GM23338 (cell line): ENCODE results near the gene CDH7. TPM values are rescaled to one million over a fixed set of nuclear protein-coding genes. Genes with fewer than 3 reads are reported as not detected.

ENCODE experiments used
- ATAC-seq: fragments of 200-7000 bp; cut with Tn5 transposase; 3 replicates; pipeline ENCODE4 v1.9.1; 2020
- DNase-seq: peaks from one replicate; pipeline ENCODE4 v3.0.0-alpha.2; 2015; ENCODE audit warnings: low spot score
- H2AFZ ChIP-seq: fragments of 200-600 bp; sonication (generic); 2 replicates; pipeline ENCODE4 v1.8.0; 2016; ENCODE audit warnings: antibody characterized with exemption, mild to moderate bottlenecking, moderate library complexity
- H3F3A ChIP-seq: fragments of 200-600 bp; sonication (generic); replicated peaks from 2 replicates; pipeline ENCODE4 v1.8.0; 2017; ENCODE audit warnings: antibody characterized with exemption, mixed run types, low read depth
- H3K27ac ChIP-seq: fragments of 200-600 bp; sonication (generic); 2 replicates; pipeline ENCODE4 v1.6.1; 2016; ENCODE audit warnings: low read depth
- H3K27me3 ChIP-seq: fragments of 200-600 bp; sonication (generic); 2 replicates; pipeline ENCODE4 v1.8.0; 2016; ENCODE audit warnings: mild to moderate bottlenecking, mixed run types, moderate library complexity; ENCODE audit not compliant: insufficient read depth
- H3K36me3 ChIP-seq: fragments of 200-600 bp; sonication (generic); 2 replicates; pipeline ENCODE4 v1.8.0; 2016; ENCODE audit warnings: mild to moderate bottlenecking; ENCODE audit not compliant: insufficient read depth
- H3K4me1 ChIP-seq: fragments of 200-600 bp; sonication (generic); 2 replicates; pipeline ENCODE4 v1.8.0; 2016; ENCODE audit warnings: mild to moderate bottlenecking, moderate library complexity; ENCODE audit not compliant: insufficient read depth
- H3K4me2 ChIP-seq: fragments of 200-600 bp; sonication (generic); 2 replicates; pipeline ENCODE4 v1.7.1; 2017; ENCODE audit warnings: mixed run types
- H3K4me3 ChIP-seq: fragments of 200-600 bp; sonication (generic); 2 replicates; pipeline ENCODE4 v1.6.1; 2016; ENCODE audit warnings: mixed run types
- H3K79me2 ChIP-seq: fragments of 200-600 bp; sonication (generic); replicated peaks from 2 replicates; pipeline ENCODE4 v1.8.0; 2017; ENCODE audit warnings: mild to moderate bottlenecking; ENCODE audit not compliant: insufficient read depth
- H3K9me2 ChIP-seq: fragments of 200-600 bp; sonication (generic); 2 replicates; pipeline ENCODE4 v1.8.0; 2017; ENCODE audit not compliant: insufficient read depth
- H4K20me1 ChIP-seq: fragments of 200-600 bp; sonication (generic); replicated peaks from 2 replicates; pipeline ENCODE4 v1.8.0; 2017; ENCODE audit warnings: mild to moderate bottlenecking; ENCODE audit not compliant: insufficient read depth
- H3K27ac Mint-ChIP-seq: 2 replicates; pipeline ENCODE4 v1.8.0; 2020; ENCODE audit warnings: inconsistent platforms, mild to moderate bottlenecking, moderate library complexity, mixed read lengths
- H3K27me3 Mint-ChIP-seq: 3 replicates; pipeline ENCODE4 v1.8.0; 2022; ENCODE audit warnings: low read depth, mild to moderate bottlenecking, moderate library complexity, mixed read lengths, inconsistent platforms; ENCODE audit not compliant: insufficient read depth, poor library complexity
- H3K36me3 Mint-ChIP-seq: 3 replicates; pipeline ENCODE4 v1.8.0; 2021; ENCODE audit warnings: low read depth, mild to moderate bottlenecking, inconsistent platforms, moderate library complexity, mixed read lengths
- H3K4me1 Mint-ChIP-seq: 3 replicates; pipeline ENCODE4 v1.8.0; 2020; ENCODE audit warnings: mild to moderate bottlenecking, inconsistent platforms, mixed read lengths
- H3K4me3 Mint-ChIP-seq: 3 replicates; pipeline ENCODE4 v1.8.0; 2021; ENCODE audit warnings: moderate library complexity, mild to moderate bottlenecking, inconsistent platforms, mixed read lengths
- H3K9me3 Mint-ChIP-seq: 3 replicates; pipeline ENCODE4 v1.8.0; 2020; ENCODE audit warnings: moderate library complexity, mild to moderate bottlenecking, inconsistent platforms, mixed read lengths
- CTCF ChIP-seq, 2 experiments: fragments of 200-600 bp in 1 of 2; sonication (generic) in 1 of 2; conservative IDR thresholded peaks; 2 replicates each; pipeline versions ENCODE4 v1.5.1 to v1.6.1; 2016 to 2017; ENCODE audit warnings: antibody characterized with exemption in 2 of 2, low read depth in 2 of 2, mild to moderate bottlenecking in 2 of 2, moderate library complexity in 1 of 2
- ETS1 ChIP-seq: IDR thresholded peaks from 2 replicates; pipeline ENCODE4 v1.6.1; 2016; ENCODE audit warnings: antibody characterized with exemption
- JUNB ChIP-seq: IDR thresholded peaks from one replicate; pipeline ENCODE4 v1.6.1; 2016; ENCODE audit warnings: antibody characterized with exemption; ENCODE audit not compliant: unreplicated experiment
- ZNF462 ChIP-seq: fragments of 250-450 bp; sonication (Bioruptor Pico); IDR thresholded peaks from 2 replicates; pipeline ENCODE4 v1.5.0; 2020; ENCODE audit warnings: mild to moderate bottlenecking, moderate library complexity
- polyA plus RNA-seq: library from polyadenylated mRNA; unstranded; fragments of >200 nt; fragmentation: Nextera tagmentation; extraction: Ambion mirVana; gene quantifications from 2 replicates; pipeline ENCODE4 v1.2.1, GENCODE V29; 2016
- total RNA-seq: library from RNA; depleted of rRNA; stranded (reverse); fragments of >200 nt; shearing (Covaris generic); gene quantifications from 2 replicates; pipeline ENCODE4 v1.2.3, GENCODE V29; 2014

CDH7 gene
- total and polyA plus RNA-seq, 2 experiments from 2014 or later: 1.8 TPM

- TF ChIP-seq JUNB (no peak), ZNF462 (CRISPR knock-in tag) (no peak)
Observed at GRCh38 chr18:65704046-65704445, 46.8 kb upstream of the CDH7 start (continued).

GRCh38 chr18:65706646-65707045 is 44.2 kb upstream of the CDH7 start:
- no peak overlapping the region for H3K27ac Mint-ChIP-seq
- H3K79me2 ChIP-seq: no peaks in the 10 kb centered on the region
- no peaks in the 10 kb centered on the region for H3K4me1 Mint-ChIP-seq
- H3K9me3 Mint-ChIP-seq: no peaks in the 10 kb centered on the region
- no peaks in the 10 kb centered on the region for H3K36me3 Mint-ChIP-seq
- no peak overlapping the region for H3K27ac ChIP-seq
- no peaks in the 10 kb centered on the region for H3K27me3 ChIP-seq
- ATAC-seq (peak; percentile 54; the same call in 2 of the 3 replicates), DNase-seq (peak; percentile 23)
- H4K20me1 ChIP-seq: no peaks in the 10 kb centered on the region
- no peaks in the 10 kb centered on the region for H3K9me2 ChIP-seq
- no peaks in the 10 kb centered on the region for H3F3A ChIP-seq
- H3K4me3 ChIP-seq: no peak overlapping the region
- no peak for TF ChIP-seq ETS1
- peak; percentile 44 to 49 for TF ChIP-seq CTCF (conservative IDR thresholded peaks at IDR 0.05; ENCODE audit: low read depth in 2 of 2)
- no peak overlapping the region for H2AFZ ChIP-seq
- peaks cover 2% of the 10 kb centered on the region for H3K27me3 Mint-ChIP-seq
- H3K36me3 ChIP-seq: no peaks in the 10 kb centered on the region
- H3K4me2 ChIP-seq: no peak overlapping the region
- no peak overlapping the region for H3K4me3 Mint-ChIP-seq
- no peaks in the 10 kb centered on the region for H3K4me1 ChIP-seq
